CD4-positive, alpha-beta T cell treated with Interleukin-6 at 100 ng/mL for 8 hours (primary cell): ENCODE measurements around the gene FBXO38.
"Not testable (repeated sequence)": the region's sequence is repeated elsewhere in the genome, so short reads cannot be mapped to it uniquely, and the experiment has no call there.

Experiments used
- DNase-seq: peaks from one replicate; pipeline ENCODE4 v3.0.0-alpha.2; 2020; ENCODE audit warnings: mixed read lengths, low spot score

FBXO38 gene

GRCh38 chr5:148433826-148434225 is 50.1 kb downstream of the FBXO38 start:
- no peak for DNase-seq

DNA sequence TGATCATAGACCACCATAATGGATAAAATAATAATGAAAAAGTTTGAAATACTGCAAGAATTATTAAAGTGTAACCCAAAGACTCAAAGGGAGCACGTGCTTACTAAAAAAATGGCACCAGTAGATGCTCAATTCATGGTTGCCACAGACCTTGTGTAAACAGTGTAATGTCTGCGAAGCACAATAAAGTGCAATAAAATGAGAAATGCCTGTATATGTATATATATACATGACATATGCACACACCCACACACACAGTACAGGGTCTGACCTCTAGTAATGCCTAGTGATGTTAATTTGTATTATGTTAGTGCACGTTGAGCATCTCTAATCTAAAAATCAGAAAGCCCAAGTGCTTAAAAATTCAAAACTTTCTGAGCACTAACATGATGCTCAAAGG is 52.3 kb downstream of the FBXO38 start:
- no peak for DNase-seq

- no peak for DNase-seq
Observed at GRCh38 chr5:148437249-148437648, 53.5 kb downstream of the FBXO38 start.

- DNase-seq = no peak
Observed at GRCh38 chr5:148438933-148439332, 55.2 kb downstream of the FBXO38 start.

DNA sequence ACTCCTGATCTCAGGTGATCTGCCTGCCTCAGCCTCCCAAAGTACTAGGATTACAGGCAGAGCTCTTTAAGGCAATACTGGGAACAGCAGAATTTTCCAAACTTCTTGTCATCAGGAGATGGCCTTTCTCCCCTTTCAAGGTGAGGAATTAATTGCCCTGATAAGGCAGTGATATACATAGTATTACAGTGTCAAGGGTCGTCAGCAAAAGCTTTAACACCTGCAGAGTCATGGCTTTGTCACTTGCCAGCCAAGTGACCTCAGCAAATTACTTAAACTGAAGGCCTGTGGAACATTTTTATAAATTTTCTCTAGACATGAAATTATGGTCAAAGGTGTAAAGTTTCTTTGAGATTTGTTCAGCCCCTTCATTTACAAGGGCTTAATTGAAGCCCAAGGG is 59.5 kb downstream of the FBXO38 start:
- DNase-seq = no peak

- peak; percentile 45 for DNase-seq
Observed at GRCh38 chr5:148443998-148444397, 60.2 kb downstream of the FBXO38 start.

GRCh38 chr5:148445578-148445977 is 61.8 kb downstream of the FBXO38 start:
- DNase-seq = no peak

DNA sequence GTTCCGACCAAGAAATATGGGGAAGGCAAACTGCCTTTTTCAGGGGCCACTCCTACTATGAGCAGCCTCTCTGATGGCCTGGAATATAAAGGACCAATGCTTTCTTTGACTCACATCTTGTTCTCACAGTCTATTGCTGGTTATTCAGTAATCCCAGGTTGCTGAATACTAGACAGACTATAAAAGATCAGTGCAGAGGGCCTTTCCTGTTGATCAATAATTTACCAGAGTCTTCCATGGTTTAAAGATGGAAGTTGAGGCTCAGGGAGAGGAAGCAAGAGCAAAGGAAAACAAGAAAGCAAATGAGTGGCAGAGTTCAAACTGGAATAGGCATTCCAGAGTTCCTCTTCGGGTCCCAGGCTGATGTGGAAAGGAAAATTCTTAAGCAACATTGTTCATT is 62.9 kb downstream of the FBXO38 start:
- DNase-seq = no peak

GRCh38 chr5:148452499-148453193 is 68.9 kb downstream of the FBXO38 start:
- DNase-seq = no peak

- DNase-seq = no peak
Observed at GRCh38 chr5:148454576-148454975, 70.8 kb downstream of the FBXO38 start.

DNA sequence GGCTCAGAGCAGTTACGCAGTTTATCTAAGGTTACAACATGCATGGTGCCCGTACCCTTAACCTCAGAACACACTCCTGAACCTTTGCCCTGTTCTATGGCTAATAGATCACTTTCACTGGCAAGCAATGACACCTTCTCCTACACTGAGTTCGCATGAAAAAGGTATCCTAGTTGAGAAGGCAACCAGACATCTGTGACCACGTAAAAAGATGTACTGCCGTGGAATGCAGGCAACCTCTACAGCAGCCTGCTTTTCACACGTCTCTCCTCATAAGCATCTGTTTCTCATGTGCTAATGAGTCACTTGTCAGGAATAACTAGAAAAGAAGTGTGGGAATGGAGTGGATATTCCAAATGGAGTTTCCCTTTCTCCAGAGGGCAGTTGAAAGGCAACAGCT is 71.4 kb downstream of the FBXO38 start:
- DNase-seq = no peak

- DNase-seq = peak; percentile 5
Observed at GRCh38 chr5:148457183-148457620, 73.4 kb downstream of the FBXO38 start.

DNA sequence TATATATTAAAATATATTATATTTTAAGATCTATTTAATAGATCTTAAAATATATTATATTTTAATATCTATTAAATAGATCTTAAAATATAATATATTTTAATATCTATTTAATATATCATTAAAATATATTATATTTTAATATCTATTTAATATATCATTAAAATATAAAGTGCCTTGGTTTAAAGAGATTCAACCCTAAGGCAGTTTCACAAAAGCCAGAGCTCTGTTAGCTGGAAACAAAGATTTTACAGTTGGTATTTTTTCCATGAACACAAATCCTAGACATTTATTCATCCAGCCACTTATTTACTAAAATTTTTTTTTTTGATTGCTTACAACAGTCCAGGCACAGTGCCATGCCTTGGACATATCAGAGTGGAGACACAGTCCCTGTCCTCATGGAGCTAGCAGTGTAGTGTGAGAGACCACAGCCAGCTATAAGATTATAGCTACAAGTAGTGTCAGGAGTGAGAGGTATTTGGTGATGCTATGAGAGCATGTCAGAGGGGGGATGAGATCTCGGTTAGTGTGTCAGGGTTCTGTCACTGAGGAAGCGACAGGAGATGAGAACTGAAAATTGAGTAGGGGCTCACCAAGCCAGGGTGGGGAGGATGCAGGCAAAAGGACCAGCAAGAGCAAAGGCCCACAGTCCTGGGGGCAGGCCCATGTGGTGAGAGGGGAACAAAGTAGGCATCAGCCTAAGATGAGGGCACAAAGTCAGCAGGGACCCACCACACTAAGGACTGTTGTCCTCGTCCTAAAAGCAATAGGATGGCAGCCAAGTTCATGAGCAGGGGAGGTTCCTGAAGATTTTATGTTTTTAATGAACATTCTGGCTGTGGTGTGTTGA is 74.5 kb downstream of the FBXO38 start:
- no peak for DNase-seq

- DNase-seq = no peak
Observed at GRCh38 chr5:148459669-148460068, 75.9 kb downstream of the FBXO38 start.

DNA sequence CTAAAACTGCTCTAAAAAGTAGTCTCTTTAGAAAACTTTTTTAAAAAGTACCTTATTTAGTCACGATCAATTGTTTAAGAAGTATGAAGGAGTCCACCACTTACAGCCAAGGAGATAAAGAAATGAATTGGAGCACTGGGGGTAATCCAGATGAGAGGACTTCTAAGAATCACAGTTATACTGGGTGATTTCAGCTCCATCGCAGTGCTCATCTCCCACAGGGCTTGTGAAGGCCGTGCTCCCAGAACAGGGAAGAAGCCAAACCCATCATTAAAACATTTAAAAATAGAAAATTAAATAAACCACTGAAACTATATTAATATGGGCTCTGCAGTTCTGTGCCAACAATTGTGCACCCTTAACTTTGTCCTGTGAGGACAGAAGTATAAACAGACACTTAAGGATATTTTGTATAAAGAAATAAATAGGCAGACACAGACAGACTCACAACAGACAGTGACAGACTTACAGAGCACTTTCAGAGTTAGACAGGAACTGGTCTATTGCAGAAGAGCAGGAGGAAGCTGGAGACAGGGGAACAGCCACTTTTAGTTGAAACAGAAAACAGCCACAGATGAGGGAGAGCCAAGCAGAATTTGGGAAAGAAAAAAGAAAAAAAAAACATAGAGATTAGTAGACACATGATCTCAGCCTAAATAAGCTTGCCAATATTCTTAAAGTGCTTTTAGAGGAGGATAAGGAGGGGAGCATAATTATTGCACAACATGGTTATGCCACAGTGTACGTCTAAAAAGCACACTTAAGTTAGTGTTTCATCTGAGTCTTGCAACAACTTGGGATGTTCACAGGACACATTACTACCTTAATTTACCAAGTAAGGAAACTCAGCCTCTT is 81.8 kb downstream of the FBXO38 start:
- no peak for DNase-seq

DNA sequence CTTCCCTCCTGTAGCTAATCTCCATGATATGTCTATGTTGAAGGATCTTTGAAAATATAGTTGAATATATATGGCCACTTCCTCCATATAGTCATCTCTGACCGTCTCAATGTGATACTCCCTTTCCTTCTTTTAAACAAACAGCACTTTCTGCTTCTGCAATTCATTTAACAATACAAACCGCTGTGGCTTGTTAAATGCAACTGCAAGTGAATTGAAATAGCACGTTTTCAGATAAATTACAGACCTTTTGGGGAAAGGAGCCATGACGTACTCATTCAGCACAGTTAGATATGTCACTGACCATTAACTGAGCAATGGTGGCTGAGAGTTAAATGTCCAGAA is 82.5 kb downstream of the FBXO38 start:
- no peak for DNase-seq

DNA sequence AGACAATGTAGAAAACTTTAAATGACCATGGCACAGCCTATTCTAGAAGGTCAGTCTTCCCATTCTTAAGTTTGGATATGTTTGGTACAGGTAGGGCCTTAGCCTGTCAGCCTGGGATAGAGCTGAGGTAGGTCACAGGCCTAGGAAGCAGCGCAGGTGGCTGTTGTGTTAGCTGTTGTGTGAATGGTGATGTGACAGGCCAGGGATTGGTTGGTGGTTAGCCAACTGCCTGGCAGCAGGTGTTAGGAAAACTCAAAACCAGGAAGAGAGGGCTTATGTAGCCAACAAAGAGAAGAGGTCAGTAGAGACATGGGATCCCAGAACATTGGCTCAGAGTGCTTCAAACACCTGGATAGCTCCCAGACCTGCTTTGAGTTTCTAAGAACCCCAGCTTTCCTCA is 84.2 kb downstream of the FBXO38 start:
- no peak for DNase-seq

DNA sequence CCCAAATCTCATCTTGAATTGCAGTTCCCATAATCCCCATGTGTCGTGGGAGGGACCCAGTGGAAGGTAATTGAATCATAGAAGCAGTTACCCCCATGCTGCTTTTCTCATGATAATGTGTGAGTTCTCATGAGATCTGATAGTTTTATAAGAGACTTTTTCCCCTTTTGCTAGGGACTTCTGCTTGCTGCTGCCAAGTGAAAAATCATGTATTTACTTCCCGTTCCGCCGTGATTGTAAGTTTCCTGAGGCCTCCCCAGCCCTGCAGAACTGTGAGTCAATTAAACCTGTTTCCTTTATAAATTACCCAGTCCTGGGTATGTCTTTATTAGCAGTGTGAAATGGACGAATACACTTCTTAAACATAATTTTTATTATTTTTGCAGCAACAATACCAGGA is 85.0 kb downstream of the FBXO38 start:
- DNase-seq = not testable (repeated sequence)

GRCh38 chr5:148469501-148469935 is 85.8 kb downstream of the FBXO38 start:
- no peak for DNase-seq

- no peak for DNase-seq
Observed at GRCh38 chr5:148471379-148471778, 87.6 kb downstream of the FBXO38 start.

- DNase-seq = no peak
Observed at GRCh38 chr5:148474025-148474511, 90.3 kb downstream of the FBXO38 start.

DNA sequence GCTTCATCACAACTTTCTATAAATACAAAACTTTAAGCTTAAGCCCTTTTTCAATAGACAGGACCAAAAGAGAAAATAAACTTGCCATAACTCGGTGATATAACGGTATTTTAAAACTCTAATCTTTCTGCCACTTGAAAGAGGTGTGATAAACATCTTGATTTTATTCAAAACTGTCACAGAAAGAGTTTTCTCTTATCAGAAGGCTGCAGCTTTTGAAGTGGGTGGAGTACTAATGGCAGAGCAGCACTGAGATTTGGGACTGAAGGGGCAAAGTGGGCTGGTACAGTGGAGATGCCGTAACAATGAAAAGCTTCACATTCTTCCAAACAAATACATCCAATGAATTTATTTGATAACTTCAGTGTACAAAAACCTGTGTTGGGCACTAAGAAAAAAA is 92.5 kb downstream of the FBXO38 start:
- no peak for DNase-seq
